ENCODE results near the gene MACROD1.

MACROD1 gene

DNA sequence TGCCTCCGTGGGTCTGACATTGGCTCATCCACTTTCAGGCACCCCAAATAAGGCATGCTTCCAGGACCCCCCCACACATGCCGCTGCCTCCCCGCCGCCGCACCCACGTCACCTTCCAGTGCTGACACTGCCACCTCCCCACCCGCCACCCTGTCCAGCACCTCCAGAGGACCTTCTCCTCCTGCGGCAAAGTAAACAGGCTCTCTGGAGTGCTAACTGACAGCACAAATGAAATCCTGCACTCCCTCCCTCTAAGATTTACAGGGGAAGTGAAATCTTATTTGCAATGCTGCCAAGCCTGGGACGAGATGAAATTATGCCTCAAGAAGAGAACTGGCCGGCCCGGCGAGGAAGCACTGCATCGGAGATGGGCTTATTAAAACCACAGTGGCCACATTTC, 35.3 kb downstream of the MACROD1 start:
- no peak for DNase-seq (ENCODE audit: low spot score)

DNA sequence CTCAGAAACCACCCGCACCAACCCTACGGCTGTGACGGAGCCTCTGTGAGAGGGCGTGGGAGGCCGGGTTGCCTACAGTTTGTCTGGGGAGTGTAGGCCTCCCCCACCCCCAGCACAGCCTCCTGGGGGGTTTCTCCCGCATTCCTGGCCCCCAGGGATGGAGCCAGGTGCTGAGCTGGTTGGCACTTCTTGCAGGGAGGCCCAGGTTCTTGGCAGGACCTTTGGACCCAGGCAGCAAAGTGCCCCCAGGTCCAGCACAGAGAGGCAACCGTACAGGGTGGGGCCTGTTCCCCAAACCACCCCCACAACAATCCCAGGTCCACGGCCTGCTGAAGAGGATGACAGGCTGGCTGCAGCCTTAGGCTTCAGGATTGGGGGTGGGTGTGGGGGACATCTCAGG, 36.5 kb downstream of the MACROD1 start:
- DNase-seq (ENCODE audit: low spot score) = no peak

DNA sequence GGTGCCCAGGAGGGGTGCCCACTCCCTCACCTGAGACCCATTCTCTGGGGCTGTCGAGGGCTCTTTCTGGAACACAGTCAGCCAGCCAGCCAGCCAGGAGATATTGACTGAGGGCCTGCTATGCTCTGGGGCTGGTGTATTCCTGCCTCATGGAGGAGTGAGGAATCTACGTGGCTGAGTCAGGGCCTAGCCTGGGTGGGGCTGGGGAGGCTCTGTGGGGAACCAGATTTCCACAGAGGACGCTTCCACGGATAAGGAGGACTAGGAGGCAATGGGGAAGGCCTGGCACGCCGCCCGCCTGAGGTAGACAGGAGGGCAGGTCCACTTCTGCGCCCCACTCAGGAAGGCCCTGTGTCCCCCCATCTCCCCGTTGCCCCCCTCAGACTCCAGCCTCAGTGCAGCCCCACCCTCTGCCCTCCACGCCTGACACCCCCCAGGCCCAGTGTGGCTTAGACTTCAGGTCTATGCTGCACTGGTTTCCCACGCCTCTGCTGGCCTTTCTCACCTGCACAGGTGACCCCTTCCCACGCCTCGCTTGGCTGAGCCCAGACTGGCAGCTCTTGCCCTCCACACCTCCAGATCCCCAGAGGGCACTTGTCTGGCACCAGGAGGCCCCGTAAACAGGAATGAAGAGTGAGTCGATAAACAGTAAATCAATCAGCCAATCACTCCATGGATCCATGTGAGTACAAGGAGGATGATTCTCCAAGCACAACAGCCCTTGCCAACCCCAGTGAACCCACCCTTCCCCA, 37.5 kb downstream of the MACROD1 start:
- no peak for DNase-seq (ENCODE audit: low spot score)

DNA sequence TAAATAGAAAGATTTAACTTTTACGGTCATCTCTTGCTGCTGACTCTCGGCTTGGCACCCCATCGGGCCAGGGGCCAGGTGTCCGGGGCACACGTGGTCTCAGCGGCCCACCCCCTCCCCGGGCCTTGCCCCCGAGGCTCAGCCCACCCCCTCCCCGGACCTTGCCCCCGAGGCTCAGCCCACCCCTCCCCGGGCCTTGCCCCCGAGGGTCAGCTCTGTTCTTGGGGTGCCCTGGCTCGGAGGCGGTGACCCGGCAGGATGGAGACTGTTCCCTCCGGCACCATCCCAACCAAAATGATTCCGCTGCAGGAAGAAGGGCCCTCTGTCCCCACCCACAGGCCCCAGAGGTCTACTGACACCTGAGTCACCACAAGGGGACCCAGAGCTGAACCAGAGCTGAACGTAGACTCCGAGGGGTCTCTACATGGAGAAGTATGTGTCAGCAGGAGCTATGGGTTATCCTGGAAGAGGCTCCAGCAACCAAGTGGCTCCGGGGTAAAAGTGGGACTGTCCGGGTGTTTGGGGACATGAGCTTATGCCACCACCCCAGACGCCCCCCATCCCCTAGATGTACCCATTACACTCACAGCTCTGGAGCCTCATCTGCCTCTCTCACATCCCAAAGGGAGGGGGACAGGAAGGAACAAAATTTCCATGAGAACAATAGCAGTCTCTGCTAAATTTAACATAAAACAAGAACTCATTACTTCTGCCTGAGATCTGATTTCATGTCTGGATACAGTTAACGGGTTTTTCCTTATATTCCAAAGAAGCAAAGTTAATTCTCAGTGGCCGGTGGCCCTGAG, 38.4 kb downstream of the MACROD1 start:
- no peak for DNase-seq (ENCODE audit: low spot score)

DNA sequence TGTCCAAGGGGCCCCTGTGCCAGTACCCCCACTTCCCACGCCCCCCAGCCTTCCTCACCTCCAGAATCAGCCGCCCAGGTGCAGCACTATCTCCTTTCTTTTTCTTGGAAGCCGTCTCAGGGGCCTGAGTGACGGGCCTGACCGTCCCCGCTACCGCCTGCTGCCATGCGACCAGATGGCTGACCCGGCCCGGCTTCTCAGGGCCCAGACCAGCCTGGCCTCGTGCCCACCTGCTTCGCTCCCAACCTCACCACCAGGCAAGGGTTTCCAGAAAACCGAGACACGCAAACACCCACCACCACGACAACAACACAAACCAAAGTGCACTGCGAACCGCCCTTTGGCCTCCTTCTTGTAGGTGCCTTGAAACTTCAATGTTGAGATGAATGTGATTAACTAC, 39.1 kb downstream of the MACROD1 start:
- DNase-seq (ENCODE audit: low spot score) = no peak

DNA sequence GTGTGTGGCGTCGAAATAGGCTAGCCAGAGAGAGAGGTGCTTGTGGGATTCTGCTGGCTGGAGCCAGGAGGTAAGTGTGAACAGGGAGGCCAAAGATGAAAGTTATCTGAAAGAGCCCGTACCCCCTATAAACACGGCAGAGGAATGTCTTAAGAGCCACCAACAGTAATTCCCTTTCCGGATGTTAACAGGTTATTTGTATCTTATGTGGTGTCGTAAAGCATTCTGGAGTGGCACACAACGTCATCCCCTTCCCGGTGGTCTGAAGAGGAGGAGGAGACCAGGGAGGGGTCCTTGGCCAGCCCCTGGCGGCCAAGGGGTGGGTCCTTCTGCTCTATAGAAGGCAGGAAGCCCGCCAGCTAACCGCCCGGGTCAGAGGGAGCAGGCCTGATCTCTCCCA, 39.5 kb downstream of the MACROD1 start:
- no peak for DNase-seq (ENCODE audit: low spot score)

DNA sequence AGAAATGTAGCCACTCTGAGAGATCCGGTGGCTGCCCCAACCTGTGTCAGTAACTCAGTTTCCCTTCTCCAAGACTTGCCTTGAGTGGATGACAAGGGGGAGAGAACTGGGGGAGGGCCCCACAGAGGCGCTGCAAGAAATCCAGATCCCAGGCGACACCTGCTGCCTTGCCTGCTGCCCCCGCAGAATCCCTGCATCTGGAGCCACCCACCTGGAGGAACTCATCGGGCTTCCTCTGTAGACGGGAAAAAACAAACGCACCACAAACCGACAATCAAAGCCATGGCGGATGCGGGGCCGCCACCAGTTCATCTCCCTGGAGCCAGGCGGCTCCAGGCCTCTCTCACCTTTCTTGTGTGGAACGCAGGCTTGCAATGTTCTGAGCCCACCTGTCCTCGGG, 40.2 kb downstream of the MACROD1 start:
- DNase-seq (ENCODE audit: low spot score) = no peak

DNA sequence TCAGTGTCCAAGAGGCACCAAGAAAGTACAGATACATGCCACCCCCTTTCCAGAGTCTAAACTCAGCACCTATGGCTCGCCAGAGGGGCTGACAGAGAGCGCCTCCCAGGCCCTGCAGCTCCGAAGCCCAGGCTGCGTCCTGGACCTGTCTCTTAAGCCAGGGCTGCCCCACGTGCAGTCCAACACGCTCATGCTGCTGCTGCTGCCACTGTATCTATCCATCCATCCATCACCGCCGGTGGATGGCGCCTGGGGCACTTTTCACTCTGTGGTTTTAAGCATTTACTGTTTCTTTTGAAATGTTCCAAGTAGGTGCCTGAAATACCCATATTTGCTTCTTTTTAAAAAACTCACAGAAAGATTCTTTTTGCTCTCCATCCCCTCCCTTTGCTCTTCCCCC, 41.8 kb downstream of the MACROD1 start:
- no peak for DNase-seq (ENCODE audit: low spot score)

DNA sequence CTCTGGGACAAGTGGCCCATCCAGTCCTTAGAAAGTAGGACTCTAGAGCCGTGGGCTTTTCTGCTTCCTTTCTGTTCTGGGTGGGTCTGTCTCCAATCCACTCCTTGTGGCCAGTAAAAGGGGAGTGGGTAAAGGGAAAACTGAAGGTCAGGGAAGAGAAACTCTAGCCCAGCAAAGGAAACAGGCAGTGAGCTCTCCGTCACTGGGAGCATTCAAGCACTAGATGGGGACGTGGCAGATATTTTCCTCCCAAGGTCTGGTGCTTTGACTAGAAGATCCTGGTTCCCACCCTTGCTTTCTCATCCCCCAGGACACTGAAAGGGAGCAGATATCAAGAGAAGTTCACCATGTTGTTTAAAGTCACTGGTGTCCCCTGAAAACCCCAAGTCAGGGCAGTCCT, 42.2 kb downstream of the MACROD1 start:
- no peak for DNase-seq (ENCODE audit: low spot score)

DNA sequence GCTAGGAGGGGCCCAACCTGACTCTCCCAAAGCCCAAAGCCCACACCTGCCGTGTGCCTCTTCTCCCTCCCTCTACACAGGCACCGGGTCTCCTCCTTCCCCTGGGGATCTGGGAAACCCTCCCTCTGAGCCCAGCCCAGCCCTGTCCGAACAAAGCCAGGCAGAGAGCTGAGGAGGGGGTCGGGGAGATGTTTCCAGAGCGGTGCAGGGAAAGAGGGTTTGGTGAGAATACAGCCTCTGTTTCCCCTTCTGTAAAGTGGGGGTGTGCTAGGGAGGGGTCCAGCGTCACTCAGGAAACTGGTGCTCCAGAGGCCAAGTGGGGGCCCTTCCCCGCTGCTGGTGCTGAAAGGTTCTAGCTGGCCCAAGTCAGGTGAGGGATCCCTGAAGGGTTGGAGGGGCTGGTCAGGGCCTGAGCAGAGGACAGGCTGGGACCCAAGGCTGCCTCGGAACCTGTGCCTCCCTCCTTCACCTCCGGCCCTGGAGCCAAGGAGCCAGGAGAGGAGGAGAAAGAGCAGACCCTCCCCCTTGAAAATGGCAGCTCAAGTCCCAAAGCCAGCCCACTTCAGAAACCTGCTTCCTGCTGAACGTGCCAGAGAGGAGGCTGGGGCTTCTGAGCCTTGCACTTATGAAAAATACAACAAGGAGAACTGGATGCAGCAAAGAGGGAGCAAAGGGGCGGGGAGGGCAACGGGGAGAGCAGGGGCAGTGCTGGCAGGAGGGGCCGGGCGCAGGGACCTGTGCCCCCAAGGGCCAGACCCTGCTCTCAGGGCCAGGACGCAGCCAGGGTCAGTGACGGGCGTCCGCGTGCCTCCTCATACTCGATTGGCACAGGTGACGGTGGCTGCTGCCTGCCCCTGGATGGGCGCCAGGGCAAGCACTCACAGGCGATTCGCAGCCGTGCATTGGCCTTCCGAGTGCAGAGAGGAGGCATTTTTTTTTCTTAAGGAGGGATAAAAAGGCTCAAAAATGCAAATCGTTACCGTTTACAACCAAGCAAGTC, 43.2 kb downstream of the MACROD1 start:
- no peak for DNase-seq (ENCODE audit: low spot score)

DNA sequence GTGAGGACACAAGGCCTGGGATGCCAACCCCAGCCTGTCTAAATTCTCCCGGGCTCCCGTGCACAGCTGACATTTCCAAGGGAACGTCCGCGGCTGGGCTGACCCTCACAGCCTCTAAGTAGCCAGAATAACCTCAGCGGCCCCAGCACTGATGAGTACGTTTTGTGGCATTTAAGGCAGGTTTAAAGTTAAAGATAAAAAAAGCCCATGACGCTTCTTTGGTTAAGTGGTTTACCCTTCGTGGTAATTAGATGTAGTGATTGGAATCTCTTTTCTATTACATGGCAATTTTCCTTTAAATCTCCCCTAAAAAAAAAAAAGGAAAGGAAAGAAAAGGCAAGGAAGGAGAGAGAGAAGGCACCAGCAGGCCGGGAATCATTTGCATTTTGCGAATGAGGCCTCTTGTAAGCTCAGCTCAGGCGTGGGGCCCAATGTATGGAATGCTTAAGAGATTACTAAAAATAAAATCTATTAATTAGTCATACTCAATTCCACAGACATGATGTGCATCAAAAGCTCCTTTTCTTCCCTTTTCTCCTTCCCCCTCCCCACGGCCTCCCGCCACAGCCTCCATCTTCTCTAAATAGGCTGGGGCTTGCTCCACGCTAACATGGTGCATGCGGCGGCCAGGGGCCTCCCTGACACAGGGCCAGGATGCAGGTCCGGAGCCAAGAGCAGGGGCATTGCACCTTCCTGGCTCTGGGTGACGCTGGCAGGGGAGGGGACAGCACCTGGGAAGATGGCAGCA, 44.1 kb downstream of the MACROD1 start:
- no peak for DNase-seq (ENCODE audit: low spot score)

DNA sequence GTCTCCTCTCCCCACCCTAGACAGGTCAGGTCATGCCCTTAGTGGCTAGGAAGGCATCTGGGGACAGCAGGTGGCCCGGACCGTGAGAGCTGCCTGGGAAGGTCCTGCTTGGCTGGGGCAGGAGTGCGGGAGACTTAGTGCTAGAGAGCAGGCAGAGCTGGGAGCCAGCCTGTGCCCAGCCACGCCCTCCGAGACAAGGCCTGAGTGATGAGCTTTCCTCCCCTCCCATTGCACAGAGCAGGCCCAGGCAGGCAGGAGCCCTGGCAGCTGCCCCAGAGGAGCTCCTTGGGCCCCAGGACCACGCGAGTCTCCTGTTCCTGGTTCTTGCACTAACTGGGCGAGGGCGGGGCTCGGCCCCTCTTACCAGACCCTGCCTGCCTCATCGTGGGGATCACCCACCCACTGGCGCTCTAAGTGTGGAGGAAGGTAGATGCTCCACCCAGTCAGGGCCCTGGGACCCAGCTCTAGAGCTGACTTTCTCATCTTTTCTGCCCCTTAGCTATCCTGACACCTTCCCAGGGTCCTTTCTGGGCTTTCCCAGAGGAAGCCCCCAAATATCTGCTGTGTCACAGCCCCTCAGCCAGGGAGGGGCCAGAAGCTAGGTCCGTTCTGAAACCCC, 44.9 kb downstream of the MACROD1 start:
- no peak for DNase-seq (ENCODE audit: low spot score)

DNA sequence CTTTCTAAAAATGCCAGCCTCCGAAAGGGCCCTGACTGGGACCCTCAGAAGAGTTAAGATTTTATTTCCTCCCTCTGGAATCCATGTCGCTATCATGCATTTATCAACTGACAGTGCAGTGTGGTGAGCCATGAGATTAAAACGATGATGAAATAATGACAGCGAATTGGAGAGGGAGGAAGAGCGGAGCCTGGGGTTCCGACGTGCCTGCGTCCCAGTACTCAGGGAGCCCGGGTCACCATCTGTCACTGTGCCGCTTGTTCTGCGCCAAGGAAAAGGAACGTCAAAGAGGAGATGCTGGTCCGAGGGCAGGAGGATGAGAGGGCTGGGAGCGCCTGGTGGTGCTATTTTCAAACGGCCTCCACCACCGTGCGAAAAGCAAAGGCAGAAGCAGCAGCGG, 46.2 kb downstream of the MACROD1 start:
- no peak for DNase-seq (ENCODE audit: low spot score)

DNA sequence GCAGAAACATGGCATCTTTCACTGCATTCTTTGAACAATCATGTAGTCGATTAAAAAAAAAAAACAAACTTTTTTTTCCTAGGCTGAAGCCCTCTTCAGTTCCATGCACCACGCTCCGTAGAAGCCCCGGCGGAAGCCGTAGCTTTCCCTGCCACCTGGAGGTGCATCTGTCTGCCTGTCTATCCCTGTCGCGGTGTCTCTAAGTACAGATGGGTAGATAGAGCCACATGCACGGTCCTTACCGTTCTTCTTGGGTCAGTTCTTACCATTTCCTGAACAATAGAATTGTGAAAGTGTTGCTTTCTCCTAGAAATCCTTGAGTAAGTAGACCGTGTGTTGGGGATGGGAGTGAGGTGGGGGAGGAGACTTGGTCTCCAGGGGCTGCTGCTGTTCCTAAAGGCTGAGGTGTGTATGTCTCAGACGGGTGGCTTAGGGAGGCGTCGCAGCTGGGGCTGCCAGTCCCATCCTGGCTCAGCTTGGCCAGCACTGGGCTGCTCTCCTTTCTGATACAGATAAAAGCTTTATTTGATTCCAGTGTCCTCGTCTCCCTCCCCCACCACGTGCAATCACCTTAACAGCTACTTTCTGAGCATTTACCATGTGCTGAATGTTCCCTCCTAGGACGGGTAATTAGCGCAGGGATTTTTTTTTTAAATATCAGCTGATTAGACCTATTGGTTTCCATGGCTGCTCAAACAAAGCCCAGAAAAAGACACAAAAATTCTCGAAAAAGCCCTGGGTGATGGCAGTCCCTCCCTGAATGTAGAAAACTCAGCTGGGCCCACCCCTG, 46.8 kb downstream of the MACROD1 start:
- DNase-seq (ENCODE audit: low spot score) = no peak

DNA sequence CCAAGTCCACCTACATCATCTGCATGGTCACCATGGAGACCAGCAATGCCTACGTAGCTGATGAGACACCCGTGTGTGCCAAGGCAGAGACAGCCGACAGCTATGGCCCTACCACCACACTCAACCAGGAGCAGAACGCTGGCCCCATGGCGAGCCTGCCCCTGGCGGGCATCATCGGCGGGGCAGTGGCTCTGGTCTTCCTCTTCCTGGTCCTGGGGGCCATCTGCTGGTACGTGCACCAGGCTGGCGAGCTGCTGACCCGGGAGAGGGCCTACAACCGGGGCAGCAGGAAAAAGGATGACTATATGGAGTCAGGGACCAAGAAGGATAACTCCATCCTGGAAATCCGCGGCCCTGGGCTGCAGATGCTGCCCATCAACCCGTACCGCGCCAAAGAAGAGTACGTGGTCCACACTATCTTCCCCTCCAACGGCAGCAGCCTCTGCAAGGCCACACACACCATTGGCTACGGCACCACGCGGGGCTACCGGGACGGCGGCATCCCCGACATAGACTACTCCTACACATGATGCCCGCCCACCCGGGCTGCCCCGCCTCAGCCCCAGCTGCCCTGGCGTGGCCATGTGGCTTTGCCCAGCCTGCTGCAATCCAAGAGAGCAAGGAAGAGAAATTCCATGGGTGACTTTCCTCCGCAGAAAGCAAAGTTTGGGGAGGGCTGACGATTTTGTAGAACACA, 48.0 kb downstream of the MACROD1 start:
- DNase-seq (ENCODE audit: low spot score) = no peak

DNA sequence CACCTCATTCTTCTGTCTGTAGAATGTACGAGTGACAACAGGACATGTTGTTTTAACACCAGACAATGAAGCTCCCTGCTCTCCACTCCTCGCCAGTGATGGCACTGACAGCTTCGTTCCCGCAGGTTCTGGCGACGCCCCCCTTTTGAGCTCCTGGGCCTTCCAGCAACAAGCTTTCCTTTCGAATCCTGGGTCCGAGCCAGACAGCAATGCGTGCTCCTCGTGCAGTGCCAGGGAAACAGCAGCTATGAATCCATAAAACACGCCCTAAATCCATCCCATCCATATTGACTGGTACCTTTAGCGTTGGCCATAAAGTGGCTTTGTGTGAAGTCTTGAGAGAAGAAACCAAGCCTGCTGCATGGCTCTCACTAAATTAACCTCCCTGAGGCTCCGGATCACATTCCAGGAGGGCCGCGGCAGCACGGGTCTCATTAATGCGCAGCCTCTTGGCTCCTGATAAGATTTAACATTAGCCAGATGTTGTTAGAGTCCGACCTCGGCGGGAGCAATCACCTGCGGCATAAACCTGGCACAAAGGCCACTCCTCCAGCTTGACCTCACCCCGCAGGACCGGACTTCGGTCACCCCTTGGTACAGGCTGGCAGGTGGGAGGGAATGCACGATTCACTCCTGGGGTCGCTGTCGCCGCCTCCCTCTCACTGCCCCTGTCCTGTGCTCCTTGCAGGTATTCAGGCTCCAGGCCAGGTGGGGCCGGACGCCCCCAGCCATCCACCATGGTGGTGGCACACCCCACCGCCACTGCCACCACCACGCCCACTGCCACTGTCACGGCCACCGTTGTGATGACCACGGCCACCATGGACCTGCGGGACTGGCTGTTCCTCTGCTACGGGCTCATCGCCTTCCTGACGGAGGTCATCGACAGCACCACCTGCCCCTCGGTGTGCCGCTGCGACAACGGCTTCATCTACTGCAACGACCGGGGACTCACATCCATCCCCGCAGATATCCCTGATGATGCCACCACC, 50.1 kb downstream of the MACROD1 start:
- DNase-seq (ENCODE audit: low spot score) = no peak

DNA sequence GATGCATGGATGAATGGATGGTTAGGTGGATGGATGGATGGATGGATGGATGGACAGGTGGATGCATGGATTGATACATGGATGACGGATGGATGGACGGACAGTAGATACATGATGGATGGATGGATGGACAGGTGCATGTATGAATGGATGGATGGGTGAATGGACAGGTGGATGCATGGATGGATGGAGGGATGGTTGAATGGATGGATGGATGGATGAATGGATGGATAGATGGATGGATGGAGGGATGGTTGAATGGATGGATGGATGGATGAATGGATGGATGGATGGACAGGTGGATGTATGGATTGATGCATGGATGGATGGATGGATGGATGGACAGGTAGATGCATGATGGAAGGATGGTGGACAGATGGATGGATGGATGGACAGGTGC, 51.7 kb downstream of the MACROD1 start:
- DNase-seq (ENCODE audit: low spot score) = no peak

DNA sequence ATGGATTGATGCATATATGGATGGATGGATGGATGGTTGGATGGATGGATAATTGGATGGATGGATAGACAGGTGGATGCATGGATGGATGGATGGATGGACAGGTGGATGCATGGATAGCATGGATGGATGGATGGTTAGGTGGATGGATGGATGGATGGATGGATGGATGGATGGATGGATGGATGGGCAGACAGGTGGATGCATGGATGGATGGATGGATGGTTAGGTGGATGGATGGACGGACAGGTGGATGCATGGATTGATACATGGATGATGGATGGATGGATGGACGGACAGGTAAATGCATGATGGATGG, 52.5 kb downstream of the MACROD1 start:
- DNase-seq (ENCODE audit: low spot score) = no peak
